ENCODE results near the gene TRPT1.

The TRPT1 gene

DNA sequence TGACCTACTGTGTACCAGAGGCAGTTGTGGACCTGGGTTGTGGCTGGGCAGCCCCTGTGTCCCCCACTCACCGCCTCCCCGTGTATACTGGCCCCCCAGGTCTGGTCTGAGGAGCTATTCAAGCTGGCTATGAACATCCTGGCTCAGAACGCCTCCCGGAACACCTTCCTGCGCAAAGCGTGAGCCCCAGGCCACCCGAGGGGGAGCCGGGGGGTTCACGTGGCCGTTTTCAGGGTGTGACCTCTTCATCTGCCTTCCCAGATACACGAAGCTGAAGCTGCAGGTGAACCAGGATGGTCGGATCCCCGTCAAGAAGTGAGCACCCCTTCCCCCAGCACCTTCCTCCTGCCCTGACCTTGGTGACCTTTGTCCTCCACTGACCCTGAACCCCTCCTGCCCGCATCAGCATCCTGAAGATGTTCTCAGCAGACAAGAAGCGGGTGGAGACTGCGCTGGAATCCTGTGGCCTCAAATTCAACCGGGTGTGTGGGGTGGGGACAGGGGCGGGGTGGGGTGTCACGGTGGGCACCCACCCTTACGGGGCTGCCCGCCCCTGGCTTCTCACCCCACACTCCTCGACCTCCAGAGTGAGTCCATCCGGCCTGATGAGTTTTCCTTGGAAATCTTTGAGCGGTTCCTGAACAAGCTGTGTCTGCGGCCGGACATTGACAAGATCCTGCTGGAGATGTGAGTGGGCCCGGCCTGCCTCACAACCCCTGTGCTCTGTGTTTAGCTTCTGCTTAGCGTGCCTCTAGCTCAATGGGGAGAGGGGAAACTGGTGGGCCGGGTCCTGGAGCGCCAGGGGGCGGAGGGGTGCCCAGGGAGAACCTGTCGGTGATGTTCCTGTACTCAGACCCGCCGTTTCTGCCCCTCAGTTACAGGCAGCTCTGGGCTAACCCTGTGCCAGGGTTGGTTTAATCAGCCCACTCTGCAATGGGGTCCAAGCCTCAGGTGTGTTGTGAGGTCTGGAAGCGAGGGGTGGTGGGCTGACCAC lies 29.4 kb upstream of the TRPT1 start:
- no peak for TF ChIP-seq EZH2phosphoT487 (IDR thresholded peaks at IDR 0.05; ENCODE audit: borderline replicate concordance, low read length)
- TF ChIP-seq, protein P1, sequence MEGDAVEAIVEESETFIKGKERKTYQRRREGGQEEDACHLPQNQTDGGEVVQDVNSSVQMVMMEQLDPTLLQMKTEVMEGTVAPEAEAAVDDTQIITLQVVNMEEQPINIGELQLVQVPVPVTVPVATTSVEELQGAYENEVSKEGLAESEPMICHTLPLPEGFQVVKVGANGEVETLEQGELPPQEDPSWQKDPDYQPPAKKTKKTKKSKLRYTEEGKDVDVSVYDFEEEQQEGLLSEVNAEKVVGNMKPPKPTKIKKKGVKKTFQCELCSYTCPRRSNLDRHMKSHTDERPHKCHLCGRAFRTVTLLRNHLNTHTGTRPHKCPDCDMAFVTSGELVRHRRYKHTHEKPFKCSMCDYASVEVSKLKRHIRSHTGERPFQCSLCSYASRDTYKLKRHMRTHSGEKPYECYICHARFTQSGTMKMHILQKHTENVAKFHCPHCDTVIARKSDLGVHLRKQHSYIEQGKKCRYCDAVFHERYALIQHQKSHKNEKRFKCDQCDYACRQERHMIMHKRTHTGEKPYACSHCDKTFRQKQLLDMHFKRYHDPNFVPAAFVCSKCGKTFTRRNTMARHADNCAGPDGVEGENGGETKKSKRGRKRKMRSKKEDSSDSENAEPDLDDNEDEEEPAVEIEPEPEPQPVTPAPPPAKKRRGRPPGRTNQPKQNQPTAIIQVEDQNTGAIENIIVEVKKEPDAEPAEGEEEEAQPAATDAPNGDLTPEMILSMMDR (IDR thresholded peaks at IDR 0.05; ENCODE audit: low read depth, low read length, poor library complexity, severe bottlenecking): no peak
- Histone ChIP-seq H3K4me2 (ENCODE audit: low read length) (no peak overlapping the region), H3K27ac (ENCODE audit: low read depth, low read length) (no peak overlapping the region), H3K4me3 (ENCODE audit: low read length) (no peak overlapping the region), H3K9me3 (ENCODE audit: control insufficient read depth, insufficient read depth, low read length) (no peaks in the 10 kb centered on the region), H3K27me3 (ENCODE audit: control insufficient read depth, low read length) (no peaks in the 10 kb centered on the region), H3K9me2 (replicated peaks; ENCODE audit: control insufficient read depth, low read length) (no peaks in the 10 kb centered on the region), H3K36me3 (ENCODE audit: control insufficient read depth, low read length) (peaks cover 39% of the 10 kb centered on the region), H3F3A (ENCODE audit: control insufficient read depth, insufficient read depth) (0 out of 2 replicates have a peak, but pooled peaks cover 5% of the 10 kb centered on the region), H3K4me1 (ENCODE audit: control insufficient read depth, low read length) (peaks cover 22% of the 10 kb centered on the region), H4K20me1 (ENCODE audit: control insufficient read depth, insufficient read depth, low read depth, low read length) (peaks cover 5% of the 10 kb centered on the region; the same call in 1 of the 2 replicates), H3K79me2 (ENCODE audit: control insufficient read depth, low read length) (peaks cover 15% of the 10 kb centered on the region)

DNA sequence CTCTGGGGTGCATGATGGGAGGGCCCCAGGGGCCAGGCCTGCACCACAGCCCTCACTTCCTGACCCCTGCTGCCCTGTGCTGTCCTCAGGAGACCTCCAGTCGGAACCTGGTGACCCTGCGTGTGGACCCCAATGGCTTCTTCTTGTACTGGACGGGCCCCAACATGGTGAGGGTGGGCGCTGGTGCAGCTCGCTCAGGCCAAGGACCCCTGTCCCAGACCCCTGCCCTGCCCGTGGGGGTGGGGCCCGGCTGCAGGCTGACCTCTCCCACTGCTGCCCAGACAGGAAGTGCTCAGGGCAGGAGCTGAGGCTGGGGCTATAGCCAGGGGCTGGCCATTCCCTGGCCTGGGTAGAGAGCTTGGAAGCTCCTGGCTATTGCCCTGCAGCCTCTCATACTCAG lies 28.3 kb upstream of the TRPT1 start:
- Histone ChIP-seq H3K4me3 (ENCODE audit: low read length) (no peak overlapping the region), H3F3A (ENCODE audit: control insufficient read depth, insufficient read depth) (0 out of 2 replicates have a peak, but pooled peaks cover 5% of the 10 kb centered on the region), H3K9me2 (replicated peaks; ENCODE audit: control insufficient read depth, low read length) (no peaks in the 10 kb centered on the region), H3K36me3 (ENCODE audit: control insufficient read depth, low read length) (peaks cover 30% of the 10 kb centered on the region), H3K4me2 (ENCODE audit: low read length) (no peak overlapping the region), H3K4me1 (ENCODE audit: control insufficient read depth, low read length) (peaks cover 29% of the 10 kb centered on the region), H3K27ac (ENCODE audit: low read depth, low read length) (no peak overlapping the region), H4K20me1 (ENCODE audit: control insufficient read depth, insufficient read depth, low read depth, low read length) (peaks cover 5% of the 10 kb centered on the region; the same call in 1 of the 2 replicates), H3K79me2 (ENCODE audit: control insufficient read depth, low read length) (peaks cover 15% of the 10 kb centered on the region), H3K9me3 (ENCODE audit: control insufficient read depth, insufficient read depth, low read length) (no peaks in the 10 kb centered on the region), H3K27me3 (ENCODE audit: control insufficient read depth, low read length) (no peaks in the 10 kb centered on the region)
- TF ChIP-seq, protein P1 (IDR thresholded peaks at IDR 0.05; ENCODE audit: low read depth, low read length, poor library complexity, severe bottlenecking): no peak
- TF ChIP-seq EZH2phosphoT487 (IDR thresholded peaks at IDR 0.05; ENCODE audit: borderline replicate concordance, low read length): no peak

DNA sequence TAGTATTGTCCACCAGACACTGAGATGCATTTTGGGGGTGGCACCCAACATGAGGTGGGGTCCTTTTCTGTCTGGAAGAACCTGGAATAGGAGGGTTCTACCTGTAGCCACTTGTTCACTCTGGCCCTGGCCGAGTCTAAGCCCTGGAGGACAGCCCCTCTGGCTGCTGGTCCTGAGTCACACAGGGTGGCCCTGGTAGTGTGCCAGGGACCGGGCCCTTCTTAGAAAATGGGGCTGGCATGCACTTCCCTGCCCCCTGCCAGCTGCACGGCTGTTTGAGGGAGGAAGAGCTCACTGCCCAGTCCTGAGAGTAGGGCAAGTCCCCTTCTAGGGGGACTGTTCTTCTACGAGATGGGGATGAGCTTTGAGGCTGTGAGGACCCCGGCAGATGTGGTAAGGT lies 27.5 kb upstream of the TRPT1 start:
- Histone ChIP-seq H3F3A (ENCODE audit: control insufficient read depth, insufficient read depth) (peaks cover 5% of the 10 kb centered on the region; the same call in 1 of the 2 replicates), H3K4me2 (ENCODE audit: low read length) (no peak overlapping the region), H4K20me1 (ENCODE audit: control insufficient read depth, insufficient read depth, low read depth, low read length) (peaks cover 5% of the 10 kb centered on the region; the same call in 1 of the 2 replicates), H3K4me1 (ENCODE audit: control insufficient read depth, low read length) (peaks cover 29% of the 10 kb centered on the region), H3K36me3 (ENCODE audit: control insufficient read depth, low read length) (peaks cover 22% of the 10 kb centered on the region), H3K27ac (ENCODE audit: low read depth, low read length) (no peak overlapping the region), H3K9me2 (replicated peaks; ENCODE audit: control insufficient read depth, low read length) (no peaks in the 10 kb centered on the region), H3K27me3 (ENCODE audit: control insufficient read depth, low read length) (no peaks in the 10 kb centered on the region), H3K4me3 (ENCODE audit: low read length) (no peak overlapping the region), H3K79me2 (ENCODE audit: control insufficient read depth, low read length) (peaks cover 15% of the 10 kb centered on the region), H3K9me3 (ENCODE audit: control insufficient read depth, insufficient read depth, low read length) (no peaks in the 10 kb centered on the region)
- no peak for TF ChIP-seq EZH2phosphoT487 (IDR thresholded peaks at IDR 0.05; ENCODE audit: borderline replicate concordance, low read length)
- TF ChIP-seq, protein P1 (IDR thresholded peaks at IDR 0.05; ENCODE audit: low read depth, low read length, poor library complexity, severe bottlenecking): no peak
